Peyer's patch (tissue), 4 donors: ENCODE measurements around the gene PI4KA. TPM values are rescaled to one million over a fixed set of nuclear protein-coding genes. Genes with fewer than 3 reads are reported as not detected.
"Not testable (repeated sequence)": the region's sequence is repeated elsewhere in the genome, so short reads cannot be mapped to it uniquely, and the experiment has no call there.

Source experiments
- DNase-seq, 3 donors: peaks; one replicate each; pipeline ENCODE4 v3.0.0-alpha.2; 2017 to 2019
- H3K27ac ChIP-seq, 4 donors: fragments of 200-600 bp; sonication (generic); one replicate each; pipeline ENCODE4 v1.5.1; 2016 to 2019
- H3K27me3 ChIP-seq, 2 donors: fragments of 200-600 bp; sonication (generic); one replicate each; pipeline ENCODE4 v1.5.1; 2019
- H3K36me3 ChIP-seq, 3 donors: fragments of 200-600 bp; sonication (generic); one replicate each; pipeline ENCODE4 v1.5.1; 2016 to 2019
- H3K4me1 ChIP-seq, 4 donors: fragments of 200-600 bp; sonication (generic); one replicate each; pipeline ENCODE4 v1.5.1; 2016 to 2019
- H3K4me3 ChIP-seq, 4 donors: fragments of 200-600 bp; sonication (generic); 1 replicate in 3 of 4; 2 replicates in 1 of 4; pipeline ENCODE4 v1.5.1; 2016 to 2019; ENCODE audit warnings: mild to moderate bottlenecking in 1 of 4
- H3K9me3 ChIP-seq, 4 donors: fragments of 200-600 bp; sonication (generic); one replicate each; pipeline ENCODE4 v1.5.1; 2016 to 2019; ENCODE audit warnings: mild to moderate bottlenecking in 1 of 4
- CTCF ChIP-seq, 6 experiments: fragments of 450-650 bp in 4 of 6; fragments of 200-600 bp in 2 of 6; sonication (generic) in 1 of 6; IDR thresholded peaks; one replicate each; pipeline ENCODE4 v1.5.1; 2017 to 2019; ENCODE audit warnings: antibody characterized with exemption in 6 of 6, mild to moderate bottlenecking in 3 of 6, moderate library complexity in 1 of 6
- POLR2A ChIP-seq, 2 donors: fragments of 450-650 bp; IDR thresholded peaks; one replicate each; pipeline ENCODE4 v1.5.1; 2017; ENCODE audit warnings: antibody characterized with exemption in 2 of 2, mild to moderate bottlenecking in 2 of 2, moderate library complexity in 2 of 2
- total RNA-seq, 4 donors: library from RNA; depleted of rRNA; stranded (reverse); fragments of >200 nt; gene quantifications; one replicate each; pipeline ENCODE4 v1.1.0, GENCODE V29; 2016

The PI4KA gene
- total RNA-seq, 4 donors from 2014 or later: 99.7 to 184 (median 161) TPM

GRCh38 chr22:20903093-20903492 is 44.5 kb upstream of the PI4KA start:
- no peak overlapping the region for H3K4me3 ChIP-seq
- no peak for TF ChIP-seq CTCF (IDR thresholded peaks at IDR 0.05)
- no peak for TF ChIP-seq POLR2A (IDR thresholded peaks at IDR 0.05)
- no peaks in the 10 kb centered on the region for H3K9me3 ChIP-seq
- no peaks in the 10 kb centered on the region for H3K27me3 ChIP-seq
- no peaks in the 10 kb centered on the region for H3K36me3 ChIP-seq
- no peak overlapping the region for H3K27ac ChIP-seq
- DNase-seq: no peak
- H3K4me1 ChIP-seq: no peaks in the 10 kb centered on the region

- H3K4me3 ChIP-seq, H3K27ac ChIP-seq, H3K36me3 ChIP-seq, H3K27me3 ChIP-seq, DNase-seq, H3K9me3 ChIP-seq, H3K4me1 ChIP-seq: not testable (repeated sequence)
Observed at GRCh38 chr22:20901093-20902033, 42.8 kb upstream of the PI4KA start.

GRCh38 chr22:20899827-20900423 is 41.3 kb upstream of the PI4KA start:
- H3K9me3 ChIP-seq: no peaks in the 10 kb centered on the region
- H3K4me1 ChIP-seq: no peaks in the 10 kb centered on the region
- no peaks in the 10 kb centered on the region for H3K27me3 ChIP-seq
- no peaks in the 10 kb centered on the region for H3K36me3 ChIP-seq
- no peak for DNase-seq
- TF ChIP-seq POLR2A (IDR thresholded peaks at IDR 0.05): no peak
- TF ChIP-seq CTCF (IDR thresholded peaks at IDR 0.05): no peak
- no peak overlapping the region for H3K27ac ChIP-seq
- no peak overlapping the region for H3K4me3 ChIP-seq

GRCh38 chr22:20897737-20898136 is 39.1 kb upstream of the PI4KA start:
- H3K27me3 ChIP-seq, H3K4me1 ChIP-seq, DNase-seq, H3K27ac ChIP-seq, H3K9me3 ChIP-seq, H3K36me3 ChIP-seq, H3K4me3 ChIP-seq: not testable (repeated sequence)

GRCh38 chr22:20890975-20891374 is 32.4 kb upstream of the PI4KA start:
- H3K9me3 ChIP-seq: no peaks in the 10 kb centered on the region
- H3K4me3 ChIP-seq: no peak overlapping the region
- H3K4me1 ChIP-seq: peaks cover 0 to 4% (median 0%) of the 10 kb centered on the region in 4 donors
- TF ChIP-seq CTCF (IDR thresholded peaks at IDR 0.05): no peak
- no peak for TF ChIP-seq POLR2A (IDR thresholded peaks at IDR 0.05)
- H3K27ac ChIP-seq: no peak overlapping the region
- peaks cover 0 to 39% (median 0%) of the 10 kb centered on the region in 3 donors for H3K36me3 ChIP-seq
- no peak for DNase-seq
- no peaks in the 10 kb centered on the region for H3K27me3 ChIP-seq

- Histone ChIP-seq H3K9me3 (no peaks in the 10 kb centered on the region), H3K4me3 (no peak overlapping the region), H3K27ac (no peak overlapping the region), H3K27me3 (no peaks in the 10 kb centered on the region), H3K4me1 (peaks cover 0 to 14% (median 0%) of the 10 kb centered on the region in 4 donors), H3K36me3 (peaks cover 0 to 39% (median 0%) of the 10 kb centered on the region in 3 donors)
- no peak for DNase-seq
- TF ChIP-seq POLR2A (IDR thresholded peaks at IDR 0.05) (no peak), CTCF (IDR thresholded peaks at IDR 0.05) (no peak)
Observed at GRCh38 chr22:20889904-20890540, 31.4 kb upstream of the PI4KA start.
